Measurements from ENCODE around the gene CADM1.

GRCh38 chr11:115418626-115419025 is 85.6 kb downstream of the CADM1 start:
- TF ChIP-seq CTCF (IDR thresholded peaks at IDR 0.05; ENCODE audit: poor library complexity) (no peak), EZH2 (IDR thresholded peaks at IDR 0.05; ENCODE audit: borderline replicate concordance) (no peak), EZH2phosphoT487 (IDR thresholded peaks at IDR 0.05; ENCODE audit: low read depth, severe bottlenecking, unreplicated experiment) (no peak)
